Measurements from ENCODE around the gene RIMS1. TPM values are rescaled to one million over a fixed set of nuclear protein-coding genes. Genes with fewer than 3 reads are reported as not detected.

The RIMS1 gene
- total and polyA plus RNA-seq, 2 experiments from 2014 or later = 0.29 to 0.92 TPM

GRCh38 chr6:71892641-71893040, 6.3 kb downstream of the RIMS1 start:
- no peak overlapping the region for H3K4me3 ChIP-seq
- peaks cover 9% of the 10 kb centered on the region for H3K27me3 ChIP-seq
- H3K9me3 ChIP-seq (ENCODE audit: low read depth) = no peaks in the 10 kb centered on the region
- H3K4me1 ChIP-seq (ENCODE audit: low read depth) = no peaks in the 10 kb centered on the region
- H3K36me3 ChIP-seq = no peaks in the 10 kb centered on the region
- no peak overlapping the region for H3K27ac ChIP-seq
- DNase-seq (ENCODE audit: low read depth in 1 of 2, low spot score in 1 of 2) = no peak
- no peak for TF ChIP-seq CTCF (IDR thresholded peaks at IDR 0.05; ENCODE audit: low read depth, low read length)

- H3K4me1 ChIP-seq (ENCODE audit: low read depth) = no peaks in the 10 kb centered on the region
- TF ChIP-seq CTCF (IDR thresholded peaks at IDR 0.05; ENCODE audit: low read depth, low read length) = no peak
- no peak overlapping the region for H3K4me3 ChIP-seq
- no peak for DNase-seq (ENCODE audit: low read depth in 1 of 2, low spot score in 1 of 2)
- H3K27ac ChIP-seq = no peak overlapping the region
- no peaks in the 10 kb centered on the region for H3K36me3 ChIP-seq
- H3K9me3 ChIP-seq (ENCODE audit: low read depth) = no peaks in the 10 kb centered on the region
- H3K27me3 ChIP-seq = no peaks in the 10 kb centered on the region
These were observed 14.3 kb downstream of the RIMS1 start for GRCh38 chr6:71900642-71901041.

GRCh38 chr6:71902261-71902660, 15.9 kb downstream of the RIMS1 start:
- no peaks in the 10 kb centered on the region for H3K27me3 ChIP-seq
- no peaks in the 10 kb centered on the region for H3K9me3 ChIP-seq (ENCODE audit: low read depth)
- no peak overlapping the region for H3K4me3 ChIP-seq
- TF ChIP-seq CTCF (IDR thresholded peaks at IDR 0.05; ENCODE audit: low read depth, low read length) = no peak
- H3K27ac ChIP-seq = no peak overlapping the region
- H3K36me3 ChIP-seq = no peaks in the 10 kb centered on the region
- H3K4me1 ChIP-seq (ENCODE audit: low read depth) = no peaks in the 10 kb centered on the region
- DNase-seq (ENCODE audit: low read depth in 1 of 2, low spot score in 1 of 2) = no peak

DNA sequence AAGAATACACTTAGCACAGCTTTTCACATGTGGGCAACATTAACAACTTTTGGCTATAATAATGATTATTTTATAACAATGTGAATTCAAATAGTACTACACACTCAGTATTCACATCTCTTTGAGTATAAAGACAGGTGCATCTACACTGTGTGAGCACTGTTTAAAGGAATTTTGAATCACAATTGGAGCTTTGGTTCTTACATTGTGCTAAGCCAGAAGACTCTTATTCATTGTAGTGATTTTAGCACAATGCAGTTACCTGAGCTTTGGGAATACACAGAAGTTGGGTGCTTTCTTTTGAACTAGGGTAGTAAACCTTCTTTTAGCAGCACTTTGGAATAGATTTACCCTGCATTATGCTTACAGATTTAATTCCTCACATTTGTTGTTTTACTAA, 20.5 kb downstream of the RIMS1 start:
- Histone ChIP-seq H3K27me3 (no peaks in the 10 kb centered on the region), H3K27ac (no peak overlapping the region), H3K9me3 (ENCODE audit: low read depth) (no peaks in the 10 kb centered on the region), H3K36me3 (no peaks in the 10 kb centered on the region), H3K4me3 (no peak overlapping the region), H3K4me1 (ENCODE audit: low read depth) (no peaks in the 10 kb centered on the region)
- no peak for DNase-seq (ENCODE audit: low read depth in 1 of 2, low spot score in 1 of 2)
- no peak for TF ChIP-seq CTCF (IDR thresholded peaks at IDR 0.05; ENCODE audit: low read depth, low read length)

- Histone ChIP-seq H3K27me3 (no peaks in the 10 kb centered on the region), H3K27ac (no peak overlapping the region), H3K4me3 (no peak overlapping the region), H3K9me3 (ENCODE audit: low read depth) (no peaks in the 10 kb centered on the region), H3K4me1 (ENCODE audit: low read depth) (no peaks in the 10 kb centered on the region), H3K36me3 (no peaks in the 10 kb centered on the region)
- no peak for TF ChIP-seq CTCF (IDR thresholded peaks at IDR 0.05; ENCODE audit: low read depth, low read length)
- no peak for DNase-seq (ENCODE audit: low read depth in 1 of 2, low spot score in 1 of 2)
These were observed 21.9 kb downstream of the RIMS1 start for GRCh38 chr6:71908162-71908765.
